Pancreas (tissue), 10 donors: ENCODE measurements around the gene GALNT13. TPM values are rescaled to one million over a fixed set of nuclear protein-coding genes. Genes with fewer than 3 reads are reported as not detected.

Source experiments
- ATAC-seq, 4 donors: fragments of 200-7000 bp; cut with Tn5 transposase; one replicate each; pipeline versions ENCODE4 v1.8.0 to v1.9.1; 2020; ENCODE audit warnings: mild to moderate bottlenecking in 4 of 4, moderate library complexity in 4 of 4
- DNase-seq, 6 donors: peaks; one replicate each; pipeline ENCODE4 v3.0.0-alpha.2; 2020
- FAIRE-seq: peaks from 2 replicates; lab custom pipeline; 2012; peaks lifted over from hg19 to GRCh38; lab: Jason Lieb, UNC
- H3K27ac ChIP-seq, 4 donors: fragments of 200-600 bp; sonication (generic); 1 replicate in 3 of 4; 2 replicates in 1 of 4; pipeline versions ENCODE4 v1.5.0 to v1.8.0; 2020
- H3K27me3 ChIP-seq, 4 donors: fragments of 200-600 bp; one replicate each; pipeline ENCODE4 v1.8.0; 2021
- H3K36me3 ChIP-seq, 3 donors: fragments of 200-600 bp; sonication (generic) in 1 of 3; one replicate each; pipeline versions ENCODE4 v1.5.0 to v1.8.0; 2020 to 2021
- H3K4me1 ChIP-seq, 3 donors: fragments of 200-600 bp; one replicate each; pipeline ENCODE4 v1.8.0; 2021
- H3K4me3 ChIP-seq, 4 donors: fragments of 200-600 bp; sonication (generic) in 2 of 4; one replicate each; pipeline versions ENCODE4 v1.5.0 to v1.8.0; 2020 to 2021
- H3K9me3 ChIP-seq, 4 donors: fragments of 200-600 bp; one replicate each; pipeline ENCODE4 v1.8.0; 2021
- CTCF ChIP-seq, 4 donors: fragments of 200-600 bp; sonication (generic) in 3 of 4; IDR thresholded peaks; one replicate each; pipeline versions ENCODE4 v1.5.0 to v1.8.0; 2021; ENCODE audit warnings: antibody characterized with exemption in 4 of 4
- WGBS, 2 donors: extraction: QIAGEN DNeasy Blood & Tissue Kit; methylation state at CpG; one replicate each; pipeline ENCODE4 v1.1.7; 2013; 5-methylcytosine and 5-hydroxymethylcytosine counted together
- intact Hi-C, 3 donors: fragments of 100-400 bp; cut with DNase I; formaldehyde crosslinking; loops; one replicate each; pipeline versions ENCODE4 v1.11.1 to v1.14.2; 2022
- polyA plus RNA-seq, 2 donors: library from polyadenylated mRNA; stranded (reverse); fragments of 200-250 nt; gene quantifications; one replicate each; pipeline ENCODE4 v1.2.3, GENCODE V29; 2013
- total RNA-seq, 6 donors: library from RNA; stranded (reverse); fragmentation: NEBNext Ultra II Directional in 4 of 6; extraction: Animal tissue kit (Norgen Biotek cat#: 25700) in 4 of 6; gene quantifications; one replicate each; pipeline versions ENCODE4 v1.2.1 to v1.2.4, GENCODE V29; 2021 to 2023
- donor health status: healthy with polysubstance abuse.
- donor health status: DM: no; HTN: no; CAD: no; lungs with moderate emphysema.
- donor health status: DM: no; HTN: no; CAD: no.
- donor health status: control.
- donor health status: control.
- donor health status: Bipolar disorder and iron deficiency.
- donor health status: DM: yes; HTN: yes; CAD: no.
- donor health status: DM: no; HTN: no; CAD: no.
- donor health status: DM: no; HTN: no; CAD: no.
- donor health status: DM: yes; HTN: yes; CAD: no.

GALNT13 gene
- total and polyA plus RNA-seq, 8 donors: 0.09 to 1.8 (median 0.74) TPM

GRCh38 chr2:153963256-153963655 lies 91.5 kb downstream of the GALNT13 start:
- Histone ChIP-seq H3K27me3 (no peaks in the 10 kb centered on the region), H3K4me3 (no peak overlapping the region), H3K4me1 (no peaks in the 10 kb centered on the region), H3K36me3 (no peaks in the 10 kb centered on the region), H3K27ac (no peak overlapping the region), H3K9me3 (no peaks in the 10 kb centered on the region)
- ATAC-seq: no peak
- no peak for DNase-seq
- TF ChIP-seq CTCF (IDR thresholded peaks at IDR 0.05): no peak
- WGBS, 2 donors: 26% methylated on average over 1 of the region's 1 CpG
- FAIRE-seq: no peak
- intact Hi-C loops: no loop called here

- no peak for ATAC-seq
- intact Hi-C loops: no loop called here
- Histone ChIP-seq H3K27ac (no peak overlapping the region), H3K9me3 (no peaks in the 10 kb centered on the region), H3K27me3 (no peaks in the 10 kb centered on the region), H3K4me1 (no peaks in the 10 kb centered on the region), H3K4me3 (no peak overlapping the region), H3K36me3 (no peaks in the 10 kb centered on the region)
- 36 to 49% methylated on average over 5 of the region's 5 CpGs for WGBS, 2 donors
- no peak for DNase-seq
- FAIRE-seq: no peak
- no peak for TF ChIP-seq CTCF (IDR thresholded peaks at IDR 0.05)
These were observed 95.7 kb downstream of the GALNT13 start for GRCh38 chr2:153967248-153967973.

GRCh38 chr2:153971250-153971649 lies 99.5 kb downstream of the GALNT13 start:
- H3K36me3 ChIP-seq: no peaks in the 10 kb centered on the region
- no peak for DNase-seq
- 38 to 42% methylated on average over 2 of the region's 2 CpGs for WGBS, 2 donors
- TF ChIP-seq CTCF (IDR thresholded peaks at IDR 0.05): no peak
- H3K4me3 ChIP-seq: no peak overlapping the region
- H3K9me3 ChIP-seq: no peaks in the 10 kb centered on the region
- H3K27me3 ChIP-seq: no peaks in the 10 kb centered on the region
- H3K27ac ChIP-seq: no peak overlapping the region
- no peak for FAIRE-seq
- H3K4me1 ChIP-seq: no peaks in the 10 kb centered on the region
- ATAC-seq: no peak
- intact Hi-C loops: no loop called here

- no peak for FAIRE-seq
- no peaks in the 10 kb centered on the region for H3K36me3 ChIP-seq
- intact Hi-C loops: no loop called here
- no peaks in the 10 kb centered on the region for H3K27me3 ChIP-seq
- DNase-seq: no peak
- no peak overlapping the region for H3K27ac ChIP-seq
- no peak for ATAC-seq
- H3K4me1 ChIP-seq: no peaks in the 10 kb centered on the region
- WGBS, 2 donors: 17 to 46% methylated on average over 1 of the region's 1 CpG
- H3K4me3 ChIP-seq: no peak overlapping the region
- TF ChIP-seq CTCF (IDR thresholded peaks at IDR 0.05): no peak
- H3K9me3 ChIP-seq: no peaks in the 10 kb centered on the region
These were observed 100.1 kb downstream of the GALNT13 start for GRCh38 chr2:153971855-153972254.

GRCh38 chr2:153972412-153972811 lies 100.7 kb downstream of the GALNT13 start:
- ATAC-seq: no peak
- no peaks in the 10 kb centered on the region for H3K4me1 ChIP-seq
- FAIRE-seq: no peak

More at GRCh38 chr2:153972412-153972811, 100.7 kb downstream of the GALNT13 start:
- Histone ChIP-seq H3K36me3 (no peaks in the 10 kb centered on the region), H3K4me3 (no peak overlapping the region), H3K27me3 (no peaks in the 10 kb centered on the region), H3K9me3 (no peaks in the 10 kb centered on the region), H3K27ac (no peak overlapping the region)
- TF ChIP-seq CTCF (IDR thresholded peaks at IDR 0.05): no peak
- no peak for DNase-seq
- intact Hi-C loops: no loop called here
